Hematopoietic multipotent progenitor cell treated with erythropoietin and hydrocortisone succinate and interleukin-3 and kit ligand, for 15 days (in vitro differentiated cells): ENCODE results near the gene SLC9A6.
"Not testable (repeated sequence)": the region's sequence is repeated elsewhere in the genome, so short reads cannot be mapped to it uniquely, and the experiment has no call there.

Source experiments
- DNase-seq: peaks from one replicate; pipeline ENCODE4 v3.0.0-alpha.2; 2015; ENCODE audit warnings: low spot score

SLC9A6 gene

DNA sequence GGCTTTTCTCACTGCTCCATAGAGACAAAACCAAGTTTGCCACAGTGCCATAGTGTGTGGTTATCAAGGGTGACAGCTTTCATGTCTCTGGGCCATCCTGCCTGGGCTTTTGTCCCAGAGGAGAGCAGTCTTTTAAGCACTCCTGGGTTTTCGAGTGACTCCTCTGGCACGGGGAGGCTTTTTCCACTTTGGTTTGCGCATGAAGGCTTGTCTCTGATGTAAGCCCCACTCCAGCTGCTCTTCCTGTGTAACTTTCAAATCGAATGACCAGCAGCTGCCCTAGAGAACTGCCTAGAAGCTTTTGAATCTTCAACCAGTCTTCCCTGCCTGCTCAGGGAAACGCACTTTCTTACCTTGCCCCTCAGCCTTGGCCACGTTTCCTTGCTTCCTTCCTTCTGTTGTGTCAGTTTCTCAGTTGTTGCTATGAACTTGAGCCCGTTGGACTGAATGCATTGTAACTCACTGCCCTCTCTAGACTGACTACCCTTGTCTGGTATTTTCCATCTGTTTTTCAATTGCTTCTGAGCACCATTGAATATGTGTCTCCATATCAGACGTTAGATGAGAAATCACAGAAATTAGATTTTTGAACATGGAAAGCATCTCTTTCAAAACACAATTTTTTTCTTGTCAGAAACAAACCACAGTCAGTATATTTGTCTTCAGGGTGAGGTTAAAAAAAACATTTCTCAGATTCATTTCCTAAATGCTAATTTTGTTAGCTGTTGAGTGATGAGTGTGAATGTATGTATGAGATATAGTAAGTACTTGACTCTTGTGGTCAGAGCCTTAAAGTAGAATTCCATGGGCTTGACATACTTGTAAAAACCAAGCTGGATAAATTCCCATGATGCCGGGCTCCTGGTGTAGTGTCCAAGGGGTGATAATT lies 45.3 kb downstream of the SLC9A6 start:
- no peak for DNase-seq

DNA sequence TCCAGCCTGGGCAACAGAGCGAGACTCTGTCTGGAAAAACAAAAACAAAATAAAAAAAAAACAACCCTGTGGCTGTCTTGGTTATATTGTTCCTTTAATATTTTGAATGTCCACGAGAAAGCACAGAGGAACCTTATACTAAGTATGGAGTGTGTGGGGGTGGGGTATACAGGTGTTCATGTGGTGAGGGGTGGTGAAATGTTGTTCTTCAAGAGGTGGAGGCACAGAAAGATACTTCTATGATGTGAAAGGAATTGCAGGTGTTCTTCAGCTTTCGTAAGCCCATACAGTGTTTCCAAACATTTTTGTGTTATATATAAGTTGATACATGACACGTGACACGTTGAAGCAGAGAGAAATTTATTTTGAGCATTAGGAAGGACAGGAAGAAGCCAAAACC lies 46.4 kb downstream of the SLC9A6 start:
- no peak for DNase-seq

DNA sequence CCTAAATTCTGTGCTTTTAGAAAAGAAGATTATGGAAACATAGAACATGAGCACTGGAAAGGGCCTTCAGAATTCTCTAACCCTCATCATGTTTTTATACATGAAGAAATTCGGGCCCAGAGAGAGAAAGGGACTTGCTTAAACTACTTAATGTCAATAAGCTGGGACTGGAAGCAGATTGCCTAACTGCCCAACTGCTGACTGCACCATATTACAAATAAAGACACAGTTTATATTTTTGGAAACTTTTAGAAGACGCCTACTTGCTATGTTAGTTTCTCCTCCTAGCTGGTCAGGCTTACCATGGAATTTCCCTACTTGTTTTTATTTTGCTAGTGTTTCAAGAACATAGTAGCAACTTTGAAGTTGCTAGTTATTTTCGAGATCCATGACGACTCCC lies 47.1 kb downstream of the SLC9A6 start:
- no peak for DNase-seq

DNA sequence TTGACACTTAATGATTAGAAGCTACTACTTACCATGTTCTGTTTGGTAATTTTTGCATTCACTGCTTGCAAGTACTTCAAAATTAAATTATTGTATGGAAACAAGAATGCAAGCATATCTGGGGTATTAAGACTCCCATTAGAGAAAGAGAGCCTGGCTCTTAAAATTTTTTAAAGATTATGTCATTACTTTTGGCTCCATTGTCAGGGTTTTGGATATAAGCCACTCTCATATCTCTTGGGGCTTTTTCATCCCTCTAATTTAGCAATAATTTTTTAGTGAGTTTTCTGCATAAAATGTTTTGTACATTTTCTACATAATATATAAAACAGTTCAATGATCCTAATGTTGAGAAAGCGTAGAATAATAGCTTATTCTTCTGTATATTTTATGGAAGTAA lies 49.4 kb downstream of the SLC9A6 start:
- DNase-seq: no peak

DNA sequence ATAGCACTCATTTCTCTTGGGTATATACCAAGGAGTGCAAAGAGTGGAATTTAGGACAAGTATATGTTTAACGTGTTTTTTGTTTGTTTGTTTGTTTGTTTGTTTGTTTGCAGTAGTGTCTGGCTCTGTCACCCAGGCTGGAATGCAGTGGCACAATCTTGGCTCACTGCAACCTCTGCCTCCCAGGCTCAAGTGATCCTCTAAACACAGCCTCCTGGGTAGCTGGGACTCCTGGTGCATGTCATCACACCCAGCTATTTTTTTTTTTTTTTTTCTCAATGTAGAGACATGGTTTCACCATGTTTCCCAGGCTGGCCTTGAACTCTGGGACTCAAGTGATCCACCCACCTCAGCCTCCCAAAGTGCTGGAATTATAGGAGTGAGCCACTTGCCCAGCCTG lies 50.4 kb downstream of the SLC9A6 start:
- DNase-seq: no peak

DNA sequence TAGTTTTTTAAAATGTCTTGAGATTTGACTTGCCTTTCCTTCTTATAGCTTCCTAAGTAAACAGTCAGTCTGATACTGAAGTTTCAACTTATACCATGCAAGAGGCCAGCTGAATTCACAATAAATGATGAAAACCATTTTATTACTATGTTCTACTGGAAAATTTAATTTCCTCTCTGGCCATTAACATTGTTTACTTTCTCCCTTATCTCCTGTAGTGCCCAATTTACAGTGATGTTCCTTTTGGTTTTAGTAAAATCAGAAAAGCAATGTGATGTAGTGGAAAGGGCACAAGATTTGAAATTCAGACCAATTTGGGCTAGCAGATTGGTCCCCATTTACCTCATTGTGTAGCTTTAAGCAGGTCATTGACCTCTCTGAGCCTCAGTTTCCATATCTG lies 54.2 kb downstream of the SLC9A6 start:
- DNase-seq: no peak

DNA sequence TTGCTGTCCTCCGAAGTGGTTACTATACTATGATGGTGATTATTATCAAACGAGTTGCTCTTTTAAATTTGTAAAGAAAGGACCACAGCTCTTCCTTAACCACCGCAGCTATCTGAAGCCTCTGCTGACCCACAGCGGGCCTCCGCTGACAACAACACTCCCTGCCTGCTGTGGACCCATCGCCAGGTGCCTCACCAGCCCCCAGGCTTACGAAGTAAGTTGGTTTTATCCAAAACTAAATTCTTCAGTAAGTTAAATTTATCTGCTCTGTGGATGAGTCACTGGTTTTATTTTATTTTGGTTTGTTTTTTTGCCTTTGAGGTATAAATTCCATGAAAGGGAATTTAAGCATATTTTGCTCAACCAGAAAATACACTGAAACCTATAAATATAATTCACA lies 54.7 kb downstream of the SLC9A6 start:
- no peak for DNase-seq

DNA sequence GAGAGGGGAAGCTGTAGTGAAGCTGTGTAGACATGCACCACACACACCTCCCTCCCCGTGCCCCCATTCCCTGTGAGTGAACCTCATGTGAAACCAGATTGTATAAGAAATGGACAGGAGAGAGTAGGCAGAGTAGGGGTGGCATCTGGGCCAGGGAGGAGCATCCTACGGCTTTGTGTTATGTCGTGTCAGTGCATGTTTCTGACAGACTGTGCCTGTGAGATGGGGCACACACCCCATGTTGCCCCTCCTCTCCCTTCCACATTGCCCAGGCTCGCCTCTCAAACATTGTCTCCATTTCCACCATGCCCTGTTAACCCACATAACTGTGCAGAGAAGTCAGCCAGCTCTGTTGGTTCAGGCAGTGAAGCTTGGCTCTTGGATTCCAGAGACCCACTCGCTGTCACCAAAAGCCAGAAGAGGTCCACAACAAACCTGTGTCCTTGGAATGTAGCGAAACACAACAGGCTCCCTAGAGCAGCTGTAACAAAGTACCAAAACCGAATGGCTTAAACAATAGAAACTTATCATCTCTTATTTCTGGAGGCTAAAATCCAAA lies 56.1 kb downstream of the SLC9A6 start:
- DNase-seq: no peak

DNA sequence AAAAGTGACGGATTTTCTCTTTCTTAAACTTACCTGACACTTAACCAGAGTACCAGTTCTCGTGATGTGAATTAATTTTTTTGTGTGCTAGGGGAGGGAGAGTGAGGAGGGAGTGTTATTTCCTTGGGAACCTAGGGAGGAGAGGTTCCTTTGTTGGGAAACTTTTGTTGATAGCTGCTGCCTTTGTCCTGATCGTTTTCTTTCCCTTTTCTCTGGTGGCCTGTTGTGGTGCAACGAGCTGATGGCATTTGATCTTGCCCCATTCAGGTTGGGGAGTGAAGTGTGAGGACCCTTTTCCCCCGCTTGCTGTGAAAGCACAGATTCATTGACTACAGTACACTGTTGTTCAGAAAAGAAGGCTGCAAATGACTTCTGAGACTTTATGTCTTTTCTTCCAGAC lies 59.8 kb downstream of the SLC9A6 start:
- no peak for DNase-seq

DNA sequence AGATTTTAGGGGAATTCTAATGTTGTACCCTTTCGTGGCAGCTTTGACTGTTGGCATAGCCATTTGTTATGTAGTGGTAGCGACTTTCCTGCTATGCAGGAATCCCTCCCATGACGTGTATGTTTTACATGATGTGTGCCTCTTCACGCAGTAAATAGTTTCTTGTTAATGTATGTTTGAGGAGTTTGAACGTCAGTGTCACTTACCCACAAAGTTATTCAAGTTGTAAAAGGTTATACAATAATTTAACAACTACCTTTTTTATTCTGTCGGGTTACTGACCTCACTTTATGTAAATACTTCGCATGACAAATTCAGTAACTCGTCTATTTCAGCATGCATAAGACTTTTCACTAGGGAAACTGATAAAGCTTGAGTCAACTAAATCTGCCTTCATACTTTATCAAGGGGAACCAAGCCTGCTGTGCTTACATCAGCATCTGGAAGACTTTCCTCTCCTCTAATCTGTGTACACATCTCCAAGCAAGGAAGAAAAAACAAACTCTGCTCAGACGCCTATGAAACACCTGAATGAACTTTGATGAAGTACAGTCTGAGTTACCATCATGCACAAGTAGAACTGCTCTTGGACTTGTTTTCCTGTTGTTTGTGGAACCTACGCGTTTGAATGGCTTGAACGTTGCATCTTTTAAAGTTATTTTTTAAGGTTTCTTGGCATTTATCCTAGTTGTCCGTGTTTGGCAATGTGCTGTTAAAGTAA lies 61.2 kb downstream of the SLC9A6 start:
- DNase-seq: no peak

DNA sequence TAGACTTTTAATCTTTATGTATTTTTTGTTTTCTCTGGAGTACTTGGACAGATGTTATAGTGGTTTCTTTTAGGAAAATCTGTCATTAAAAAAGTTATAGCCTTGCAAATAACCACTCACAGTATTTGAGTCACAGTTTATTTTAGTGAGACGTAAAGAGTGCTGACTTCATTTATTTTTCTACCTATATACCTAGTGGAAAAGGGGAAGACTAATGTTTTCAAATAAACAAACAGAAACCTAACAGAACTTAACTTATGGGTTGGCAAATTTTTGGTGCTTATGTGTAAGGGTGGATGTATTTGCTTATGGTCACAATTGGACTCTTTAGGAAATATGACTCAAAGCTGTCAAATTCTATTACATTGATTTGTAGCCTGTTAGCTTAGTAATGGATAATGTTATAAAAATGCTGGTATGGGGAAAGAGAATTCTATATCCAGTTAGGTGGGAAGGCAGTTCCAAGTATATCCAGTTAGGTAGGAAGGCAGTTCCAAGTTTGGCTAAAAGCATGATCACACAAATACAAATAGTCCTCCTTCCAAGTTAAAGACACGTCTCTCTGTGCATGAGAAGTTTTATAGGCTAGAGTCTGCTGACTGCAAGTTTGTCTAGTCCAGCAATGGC lies 61.9 kb downstream of the SLC9A6 start:
- no peak for DNase-seq

DNA sequence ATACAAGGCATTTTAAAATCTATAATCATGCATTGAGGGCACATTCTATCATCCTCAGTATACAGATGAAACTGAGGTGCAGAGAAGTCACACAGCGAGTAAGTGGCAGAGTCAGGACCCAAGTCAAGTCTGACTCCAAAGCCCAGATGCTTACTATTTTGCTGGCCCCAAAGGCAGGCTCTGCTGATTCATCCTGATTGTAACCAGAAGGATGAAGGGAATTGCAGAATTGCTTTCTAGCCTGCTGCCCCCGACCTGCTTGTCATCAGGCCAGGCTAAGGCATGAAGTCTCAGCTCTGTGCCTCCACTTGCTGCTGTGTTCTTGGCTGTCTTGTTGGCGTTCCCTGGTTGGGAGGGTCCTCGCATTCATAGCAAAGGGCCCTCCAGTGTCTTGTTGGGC lies 62.7 kb downstream of the SLC9A6 start:
- DNase-seq: no peak

DNA sequence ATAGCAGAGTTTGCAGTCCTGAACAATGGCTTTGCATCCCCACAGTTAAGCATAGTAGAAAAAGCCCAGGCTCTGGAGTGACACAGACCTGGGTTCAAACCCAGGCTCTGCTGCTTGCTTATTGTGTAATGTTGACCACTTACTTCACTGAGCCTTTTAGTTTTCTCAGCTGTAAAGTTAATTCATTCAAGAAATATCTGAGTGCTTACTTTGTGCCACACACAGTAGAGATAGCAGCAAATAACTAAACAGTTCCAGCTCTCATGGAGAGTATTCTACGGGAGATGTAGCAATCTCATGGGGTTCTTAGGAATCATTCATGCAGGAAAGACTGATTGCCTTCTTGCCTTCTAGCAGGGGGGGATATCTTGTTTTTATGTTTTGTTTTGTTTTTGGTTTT lies 63.2 kb downstream of the SLC9A6 start:
- DNase-seq: no peak

DNA sequence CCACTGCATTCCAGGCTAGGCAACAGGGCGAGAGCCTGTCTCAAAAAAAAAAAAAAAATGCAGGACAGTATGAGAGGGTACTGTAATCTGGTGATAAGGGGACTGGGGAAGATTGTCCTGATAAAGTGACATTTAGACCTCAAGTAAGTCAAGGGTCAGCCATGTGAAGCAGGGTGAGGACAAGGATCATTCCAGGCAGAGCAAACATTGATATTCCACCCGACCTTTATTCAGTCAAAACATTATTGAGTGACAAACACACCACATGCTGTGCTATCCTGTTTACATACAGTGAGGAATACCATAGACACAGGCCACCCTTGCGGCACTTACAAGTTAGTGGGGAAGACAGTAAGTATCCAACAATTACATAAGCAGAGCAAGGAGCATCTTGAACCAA lies 64.4 kb downstream of the SLC9A6 start:
- DNase-seq: no peak

DNA sequence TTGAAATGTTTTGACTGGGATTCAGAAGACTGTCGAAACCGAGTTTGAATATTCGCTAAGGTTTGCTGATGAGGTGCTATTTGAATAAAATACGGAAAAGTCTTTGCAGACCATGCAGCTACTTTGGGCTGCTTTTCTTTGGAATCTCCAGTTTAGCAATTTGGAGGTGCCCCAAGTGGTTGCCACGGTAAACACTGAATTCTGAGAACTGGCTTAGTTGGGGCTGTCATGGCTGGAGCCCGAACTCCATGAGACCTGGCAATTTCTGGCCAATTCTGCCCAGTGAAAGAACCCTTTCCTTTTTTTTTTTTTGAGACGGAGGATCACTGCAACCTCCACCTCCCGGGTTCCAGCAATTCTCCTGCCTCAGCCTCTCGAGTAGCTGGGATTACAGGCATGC lies 65.6 kb downstream of the SLC9A6 start:
- DNase-seq: not testable (repeated sequence)

DNA sequence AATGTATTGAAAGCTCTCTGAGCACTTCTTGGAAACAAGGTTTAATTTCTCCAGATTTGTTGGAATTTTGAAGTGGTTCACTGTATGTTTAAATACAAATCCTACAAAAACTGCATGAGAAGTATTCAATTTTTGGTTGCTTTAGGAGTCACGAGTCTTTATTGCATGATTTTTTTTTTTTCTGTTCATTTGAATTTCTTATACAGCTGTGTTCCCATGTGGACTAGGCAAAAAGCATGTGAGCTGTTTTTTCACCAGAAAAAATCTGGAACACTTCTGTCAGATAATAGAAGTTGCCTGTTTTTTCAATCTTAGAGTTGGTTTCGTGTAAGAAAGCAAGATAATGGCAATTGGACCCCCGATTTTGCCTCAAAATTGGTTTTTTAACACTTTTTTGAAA lies 66.4 kb downstream of the SLC9A6 start:
- DNase-seq: no peak

DNA sequence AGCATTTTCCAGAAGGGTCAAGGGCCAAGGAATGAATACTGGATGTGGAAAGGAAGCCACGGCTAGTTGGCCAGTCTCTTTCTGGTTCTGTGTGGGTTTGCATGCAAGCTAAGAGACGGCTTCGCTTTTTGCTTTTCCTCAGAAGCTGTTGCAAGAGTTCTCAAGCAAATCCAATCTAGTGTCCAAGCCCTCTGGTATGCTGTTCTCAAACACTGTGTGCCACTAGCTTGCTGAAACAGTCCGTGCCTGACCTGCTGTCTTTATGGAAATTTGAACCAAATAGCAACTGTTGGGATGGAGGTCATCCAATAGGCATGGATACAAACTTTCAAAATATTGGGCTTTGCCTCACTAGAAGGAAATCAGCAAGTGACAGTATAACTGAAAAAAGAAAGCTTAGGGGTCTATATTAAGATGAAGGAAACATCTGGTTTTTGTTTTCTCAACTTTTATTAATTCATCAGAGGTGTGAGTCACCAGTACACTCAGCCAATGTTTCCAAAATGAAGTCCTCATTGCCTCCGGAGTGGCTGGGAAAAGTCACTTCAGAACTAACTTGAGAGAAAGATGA lies 70.5 kb downstream of the SLC9A6 start:
- DNase-seq: no peak

DNA sequence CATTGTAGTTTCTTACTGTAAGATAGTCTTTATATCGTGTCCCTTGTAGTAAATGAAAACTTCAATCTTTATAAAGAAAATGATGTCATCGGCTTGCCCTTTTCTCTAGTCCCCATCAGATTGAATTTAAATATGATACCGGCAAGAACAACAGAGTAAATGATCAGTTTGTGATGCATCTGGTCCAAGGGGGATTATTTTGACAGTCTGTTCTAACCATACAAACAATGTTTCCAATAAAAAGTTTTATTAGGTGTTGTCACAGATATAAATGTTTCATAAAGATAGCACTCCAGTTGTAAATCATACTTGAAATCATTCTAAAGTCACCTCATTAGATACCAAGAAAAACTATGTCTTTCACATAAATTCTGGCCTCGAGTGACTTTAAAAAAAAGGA lies 72.3 kb downstream of the SLC9A6 start:
- no peak for DNase-seq

DNA sequence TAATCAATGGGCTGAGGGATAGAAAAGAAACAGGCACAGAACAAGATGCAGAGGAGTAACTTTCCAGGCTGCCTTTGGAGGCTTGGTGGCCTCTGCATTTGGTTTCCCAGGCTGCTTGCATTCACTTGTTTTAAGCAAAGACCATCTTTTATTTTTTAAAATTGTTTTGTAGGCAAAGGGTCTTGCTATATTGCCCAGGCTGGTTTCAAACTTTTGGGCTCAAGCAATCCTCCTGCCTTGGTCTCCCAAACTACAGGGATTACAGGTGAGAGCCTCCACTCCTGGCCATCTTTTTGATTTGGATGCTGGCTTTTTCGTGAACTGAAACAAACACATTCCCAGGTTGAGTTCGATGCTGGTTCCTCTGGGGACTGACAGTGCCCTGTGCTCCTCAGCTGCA lies 74.1 kb downstream of the SLC9A6 start:
- no peak for DNase-seq

DNA sequence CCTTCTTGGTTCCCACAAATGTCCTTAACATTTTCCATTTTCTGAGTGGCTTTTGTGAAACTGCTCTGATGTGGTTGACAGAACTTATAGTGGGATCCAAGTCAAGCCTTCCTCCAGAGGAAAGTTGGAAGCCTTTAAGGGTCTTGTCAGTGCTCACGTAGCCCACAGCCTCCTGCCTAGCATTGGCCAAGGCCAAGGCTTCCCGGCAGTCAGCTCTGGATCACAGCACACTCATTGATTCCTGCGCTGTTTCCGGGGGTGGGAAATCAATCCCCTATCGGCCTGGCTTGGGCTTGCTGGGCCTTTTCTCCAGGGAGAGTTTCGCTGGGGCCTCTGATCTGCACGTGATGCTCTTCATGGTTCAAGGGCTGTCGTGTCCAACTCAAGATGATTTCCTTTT lies 76.1 kb downstream of the SLC9A6 start:
- no peak for DNase-seq

DNA sequence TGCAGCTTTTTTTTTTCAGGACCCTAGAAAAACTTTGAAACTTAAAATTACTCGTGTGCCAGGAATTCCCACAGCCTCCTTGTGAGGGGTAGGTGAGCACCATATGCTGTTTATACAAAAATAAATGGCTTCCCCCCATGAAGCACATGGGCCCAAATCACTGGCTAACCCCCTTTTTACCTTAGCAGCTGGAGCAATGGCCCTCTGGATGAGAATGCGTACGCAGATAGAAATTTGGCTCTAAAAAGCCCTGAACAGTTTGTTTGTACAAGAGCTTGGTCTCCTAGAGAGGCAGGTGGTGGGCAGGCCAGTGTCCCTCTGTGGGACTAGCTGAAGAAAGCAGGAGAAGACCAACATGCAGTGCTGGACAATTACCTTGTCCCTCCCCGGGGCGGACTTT lies 76.5 kb downstream of the SLC9A6 start:
- no peak for DNase-seq

DNA sequence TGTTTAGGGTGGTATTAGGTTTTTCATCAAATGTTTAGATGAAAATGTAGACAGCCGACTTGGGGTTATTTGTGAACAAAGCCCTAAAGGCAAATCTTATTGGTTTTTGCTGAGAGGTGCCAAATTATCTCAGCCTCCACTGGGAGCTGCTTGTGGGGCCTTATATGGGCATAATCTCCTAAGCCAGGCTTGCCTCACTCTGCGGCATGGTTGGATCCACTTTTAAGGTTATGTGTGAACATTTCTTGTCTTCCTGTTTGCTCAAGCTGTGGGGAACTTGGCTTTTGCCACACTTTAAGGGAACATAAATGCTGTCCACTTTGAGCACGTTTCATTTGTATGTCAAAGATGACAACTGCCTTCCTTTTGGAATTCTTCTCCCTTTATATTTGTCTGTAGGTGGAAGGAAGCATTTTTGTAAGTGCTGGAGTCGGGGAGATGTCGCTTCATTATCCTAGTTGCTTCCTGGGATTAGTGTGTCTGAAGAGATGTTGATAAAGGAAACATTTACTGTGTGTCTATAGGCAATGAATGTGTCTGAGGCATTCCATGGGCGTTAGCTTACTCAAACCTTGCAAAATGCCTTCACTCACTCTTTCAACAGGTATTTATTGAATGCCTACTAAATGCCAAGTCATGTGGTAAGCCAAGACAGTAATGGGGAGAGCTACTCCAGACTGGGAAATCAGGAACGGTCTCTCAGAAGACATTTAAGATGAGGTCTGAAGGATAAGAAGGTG lies 78.3 kb downstream of the SLC9A6 start:
- no peak for DNase-seq
